ENCODE measurements around the gene WDR77. TPM values are rescaled to one million over a fixed set of nuclear protein-coding genes. Genes with fewer than 3 reads are reported as not detected.

WDR77 gene
- total RNA-seq, 2 donors from 2014 or later: 24.9 to 40.6 TPM

DNA sequence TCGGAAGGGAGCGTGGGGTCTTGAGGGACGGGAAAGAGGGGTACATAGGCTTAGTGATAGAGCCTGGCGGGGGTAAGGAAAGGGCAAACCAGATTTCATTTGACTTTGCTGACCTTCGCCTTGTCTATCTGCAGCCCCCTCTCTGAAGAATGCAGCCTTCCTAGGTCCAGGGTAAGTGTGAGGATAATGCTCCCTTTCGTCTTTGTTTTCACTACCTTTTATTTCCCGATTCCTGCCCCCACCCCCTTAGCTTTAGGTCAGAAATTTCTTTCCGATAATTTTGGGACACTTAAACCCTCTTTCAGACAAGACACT is 604 bp upstream of the WDR77 start:
- H3K9me3 ChIP-seq: no peaks in the 10 kb centered on the region
- H3K27ac ChIP-seq: peak overlapping the region; percentile 58 to 86
- peak overlapping the region; percentile 79 for H3K4me3 ChIP-seq
- no peak for DNase-seq (ENCODE audit: low spot score)
- H3K36me3 ChIP-seq: no peaks in the 10 kb centered on the region
- H3K27me3 ChIP-seq (replicated peaks; ENCODE audit: insufficient read depth): no peaks in the 10 kb centered on the region
- TF ChIP-seq, protein P1, sequence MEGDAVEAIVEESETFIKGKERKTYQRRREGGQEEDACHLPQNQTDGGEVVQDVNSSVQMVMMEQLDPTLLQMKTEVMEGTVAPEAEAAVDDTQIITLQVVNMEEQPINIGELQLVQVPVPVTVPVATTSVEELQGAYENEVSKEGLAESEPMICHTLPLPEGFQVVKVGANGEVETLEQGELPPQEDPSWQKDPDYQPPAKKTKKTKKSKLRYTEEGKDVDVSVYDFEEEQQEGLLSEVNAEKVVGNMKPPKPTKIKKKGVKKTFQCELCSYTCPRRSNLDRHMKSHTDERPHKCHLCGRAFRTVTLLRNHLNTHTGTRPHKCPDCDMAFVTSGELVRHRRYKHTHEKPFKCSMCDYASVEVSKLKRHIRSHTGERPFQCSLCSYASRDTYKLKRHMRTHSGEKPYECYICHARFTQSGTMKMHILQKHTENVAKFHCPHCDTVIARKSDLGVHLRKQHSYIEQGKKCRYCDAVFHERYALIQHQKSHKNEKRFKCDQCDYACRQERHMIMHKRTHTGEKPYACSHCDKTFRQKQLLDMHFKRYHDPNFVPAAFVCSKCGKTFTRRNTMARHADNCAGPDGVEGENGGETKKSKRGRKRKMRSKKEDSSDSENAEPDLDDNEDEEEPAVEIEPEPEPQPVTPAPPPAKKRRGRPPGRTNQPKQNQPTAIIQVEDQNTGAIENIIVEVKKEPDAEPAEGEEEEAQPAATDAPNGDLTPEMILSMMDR (IDR thresholded peaks at IDR 0.05): no peak
- ATAC-seq (ENCODE audit: insufficient number of reproducible peaks, low FRiP score, low read depth): no peak
- peaks cover 24 to 58% of the 10 kb centered on the region in 2 donors for H3K4me1 ChIP-seq (ENCODE audit: control insufficient read depth in 1 of 2, low read depth in 2 of 2)

DNA sequence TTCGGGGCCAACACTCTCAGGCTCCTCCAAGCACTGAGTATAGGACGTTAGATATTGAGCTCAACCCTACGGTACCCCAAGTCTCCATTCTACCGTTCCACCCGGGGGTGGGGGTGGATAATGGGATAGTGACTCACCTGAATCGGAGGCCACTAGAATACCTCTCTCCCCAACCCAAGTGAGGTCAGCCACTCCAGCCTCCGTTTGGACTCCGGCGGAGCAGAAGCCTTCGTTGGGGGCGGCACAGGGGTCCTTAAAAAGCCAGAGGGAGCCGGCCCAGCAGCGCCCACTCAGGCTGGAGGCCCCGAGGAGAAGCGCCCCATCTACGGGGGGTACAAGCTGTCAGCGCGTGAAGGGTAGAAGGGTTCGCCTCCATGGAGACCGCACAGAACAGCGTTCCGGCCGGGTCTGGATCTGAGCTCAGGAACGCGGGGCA is 556 bp downstream of the WDR77 start:
- ATAC-seq (ENCODE audit: insufficient number of reproducible peaks, low FRiP score, low read depth): no peak

DNA sequence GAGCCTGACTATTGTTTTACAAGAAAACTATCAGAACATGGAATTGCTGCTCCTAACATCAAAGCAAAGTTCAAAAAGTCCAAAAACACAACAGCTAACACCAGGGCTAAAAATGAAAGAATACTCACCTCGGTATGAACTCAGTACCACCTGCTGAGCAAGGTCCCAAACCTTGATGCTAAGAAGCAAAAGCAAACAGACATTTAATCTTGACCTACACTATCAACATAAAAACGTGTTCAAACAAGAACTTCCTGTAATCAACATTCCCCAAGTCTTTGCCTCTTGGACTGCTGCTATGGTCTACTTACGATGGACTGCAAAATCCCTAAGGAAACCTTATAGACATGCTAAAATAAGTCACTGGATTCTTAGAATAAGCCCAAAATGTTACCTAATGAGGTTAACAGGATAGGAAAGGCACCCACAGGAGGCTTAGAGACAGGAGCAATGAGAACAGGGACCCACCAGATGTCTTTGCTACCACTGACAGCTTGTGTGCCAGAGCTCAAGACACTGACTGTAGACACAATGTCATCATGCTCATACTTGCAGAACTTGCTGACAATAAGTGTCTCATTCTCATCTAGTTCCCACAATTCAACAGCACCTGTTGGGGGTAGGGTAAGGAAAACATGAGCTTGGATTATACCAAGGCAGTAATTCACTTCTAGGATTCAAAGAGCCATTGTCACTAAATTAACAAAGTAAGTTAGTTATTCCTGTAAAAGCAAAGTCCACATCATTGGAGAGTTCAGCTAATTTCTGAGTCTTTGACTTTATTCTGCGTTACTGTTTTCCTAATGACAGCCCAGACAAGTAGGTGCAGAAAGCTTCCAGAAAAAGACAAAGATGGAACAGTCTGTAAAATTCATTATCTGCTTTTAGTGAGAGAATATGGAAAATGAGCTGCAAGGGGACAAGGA is 1.8 kb downstream of the WDR77 start:
- Histone ChIP-seq H3K27ac (no peak overlapping the region), H3K9me3 (no peaks in the 10 kb centered on the region), H3K36me3 (peaks cover 18% of the 10 kb centered on the region), H3K27me3 (replicated peaks; ENCODE audit: insufficient read depth) (no peaks in the 10 kb centered on the region), H3K4me3 (no peak overlapping the region), H3K4me1 (ENCODE audit: control insufficient read depth in 1 of 2, low read depth in 2 of 2) (peaks cover 22 to 38% of the 10 kb centered on the region in 2 donors)
- ATAC-seq (ENCODE audit: insufficient number of reproducible peaks, low FRiP score, low read depth) (no peak), DNase-seq (ENCODE audit: low spot score) (no peak)
- TF ChIP-seq, protein P1 (IDR thresholded peaks at IDR 0.05): no peak

More for the DNA sequence above, 556 bp downstream of the WDR77 start:
- no peak for DNase-seq (ENCODE audit: low spot score)
- TF ChIP-seq, protein P1 (IDR thresholded peaks at IDR 0.05): no peak
- Histone ChIP-seq H3K4me3 (peak overlapping the region; percentile 79), H3K27me3 (replicated peaks; ENCODE audit: insufficient read depth) (no peaks in the 10 kb centered on the region), H3K36me3 (peaks cover 5% of the 10 kb centered on the region), H3K4me1 (ENCODE audit: control insufficient read depth in 1 of 2, low read depth in 2 of 2) (peaks cover 24 to 47% of the 10 kb centered on the region in 2 donors), H3K9me3 (no peaks in the 10 kb centered on the region), H3K27ac (peak overlapping the region; percentile 57 to 58)

DNA sequence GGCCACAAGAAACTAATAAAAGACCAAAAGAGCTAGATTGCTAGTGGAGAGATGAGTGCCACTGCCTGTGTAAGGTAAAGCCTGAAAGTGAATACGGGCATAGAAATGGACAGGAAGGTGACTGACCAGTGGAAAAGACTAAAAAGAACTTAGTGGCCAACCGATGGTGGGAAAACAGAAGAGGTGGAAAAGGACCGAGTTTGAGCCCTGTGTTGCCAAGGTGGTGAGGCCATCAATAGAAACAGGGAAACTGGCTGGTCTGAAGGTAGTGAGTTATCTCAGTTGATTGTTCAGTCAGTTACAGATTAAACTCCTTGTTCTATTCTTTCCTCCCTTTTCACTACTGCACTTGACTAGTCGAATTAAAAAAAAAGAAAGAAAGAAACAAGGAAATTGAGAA is 2.5 kb downstream of the WDR77 start:
- Histone ChIP-seq H3K27ac (no peak overlapping the region), H3K36me3 (peaks cover 25% of the 10 kb centered on the region), H3K4me1 (ENCODE audit: control insufficient read depth in 1 of 2, low read depth in 2 of 2) (peaks cover 16 to 32% of the 10 kb centered on the region in 2 donors), H3K27me3 (replicated peaks; ENCODE audit: insufficient read depth) (no peaks in the 10 kb centered on the region), H3K4me3 (no peak overlapping the region), H3K9me3 (no peaks in the 10 kb centered on the region)
- ATAC-seq (ENCODE audit: insufficient number of reproducible peaks, low FRiP score, low read depth) (no peak), DNase-seq (ENCODE audit: low spot score) (no peak)
- TF ChIP-seq, protein P1 (IDR thresholded peaks at IDR 0.05): no peak

DNA sequence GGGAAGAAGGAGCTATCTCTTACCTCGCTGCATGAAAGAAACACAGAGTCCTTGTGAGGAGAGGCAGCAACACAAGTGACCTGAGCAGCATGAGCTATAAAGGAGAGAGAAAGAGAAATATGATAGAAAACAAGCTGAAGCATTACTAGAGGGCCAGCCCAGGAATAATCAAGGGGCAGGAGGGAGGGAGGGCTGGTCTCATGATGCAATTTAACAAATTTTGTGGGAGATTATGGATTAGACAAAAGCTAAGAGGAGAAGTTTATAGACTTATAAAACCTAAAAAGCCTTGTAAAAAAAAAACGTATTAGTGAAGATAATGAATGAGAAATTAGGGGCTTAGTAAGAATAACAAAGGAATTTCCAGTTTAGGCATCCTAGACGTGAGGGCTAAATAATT is 5.0 kb downstream of the WDR77 start:
- Histone ChIP-seq H3K4me3 (no peak overlapping the region), H3K4me1 (ENCODE audit: control insufficient read depth in 1 of 2, low read depth in 2 of 2) (peaks cover 0 to 14% of the 10 kb centered on the region in 2 donors), H3K27me3 (replicated peaks; ENCODE audit: insufficient read depth) (no peaks in the 10 kb centered on the region), H3K36me3 (peaks cover 42% of the 10 kb centered on the region), H3K9me3 (no peaks in the 10 kb centered on the region), H3K27ac (no peak overlapping the region)
- TF ChIP-seq, protein P1 (IDR thresholded peaks at IDR 0.05): no peak
- ATAC-seq (ENCODE audit: insufficient number of reproducible peaks, low FRiP score, low read depth) (no peak), DNase-seq (ENCODE audit: low spot score) (no peak)

Data from thoracic aorta (tissue), 2 donors.